Measurements from ENCODE around the gene ADGRL3. TPM values are rescaled to one million over a fixed set of nuclear protein-coding genes. Genes with fewer than 3 reads are reported as not detected.

Gene ADGRL3
- total RNA-seq, 1 donor: under 0.01 TPM

DNA sequence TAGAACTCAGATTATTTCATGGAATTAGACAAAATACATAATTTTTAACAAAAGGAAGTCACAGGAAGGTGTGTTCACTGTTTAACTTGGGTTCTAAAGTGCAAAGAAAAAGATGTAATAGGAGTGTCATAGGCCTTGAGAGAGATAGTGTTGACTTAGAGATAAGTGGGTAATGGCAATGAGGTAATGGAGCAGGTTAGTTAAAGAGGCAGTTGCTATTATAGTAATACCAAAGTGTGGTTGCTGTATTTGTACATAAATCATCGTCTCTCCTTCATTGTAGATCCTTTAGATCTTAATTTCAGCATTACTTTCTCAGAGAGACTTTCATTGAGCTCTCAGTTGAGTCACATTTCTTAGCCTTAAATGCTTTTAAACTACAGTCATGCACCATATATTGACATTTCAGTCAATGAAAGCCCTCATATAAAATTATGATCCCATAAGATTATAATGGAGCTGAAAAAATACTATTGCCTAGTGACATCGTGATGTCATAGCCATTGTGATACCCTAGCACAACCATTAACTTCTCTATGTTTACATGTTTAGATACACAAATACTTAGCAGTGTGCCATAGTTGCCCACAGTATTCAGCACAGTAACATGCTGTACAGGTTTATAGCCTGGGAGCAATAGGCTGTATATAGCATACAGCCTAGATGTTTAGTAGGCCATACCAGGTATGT is 245.4 kb downstream of the ADGRL3 start:
- H3K4me3 ChIP-seq (ENCODE audit: low read depth, low read length): no peak overlapping the region
- TF ChIP-seq, protein P1, sequence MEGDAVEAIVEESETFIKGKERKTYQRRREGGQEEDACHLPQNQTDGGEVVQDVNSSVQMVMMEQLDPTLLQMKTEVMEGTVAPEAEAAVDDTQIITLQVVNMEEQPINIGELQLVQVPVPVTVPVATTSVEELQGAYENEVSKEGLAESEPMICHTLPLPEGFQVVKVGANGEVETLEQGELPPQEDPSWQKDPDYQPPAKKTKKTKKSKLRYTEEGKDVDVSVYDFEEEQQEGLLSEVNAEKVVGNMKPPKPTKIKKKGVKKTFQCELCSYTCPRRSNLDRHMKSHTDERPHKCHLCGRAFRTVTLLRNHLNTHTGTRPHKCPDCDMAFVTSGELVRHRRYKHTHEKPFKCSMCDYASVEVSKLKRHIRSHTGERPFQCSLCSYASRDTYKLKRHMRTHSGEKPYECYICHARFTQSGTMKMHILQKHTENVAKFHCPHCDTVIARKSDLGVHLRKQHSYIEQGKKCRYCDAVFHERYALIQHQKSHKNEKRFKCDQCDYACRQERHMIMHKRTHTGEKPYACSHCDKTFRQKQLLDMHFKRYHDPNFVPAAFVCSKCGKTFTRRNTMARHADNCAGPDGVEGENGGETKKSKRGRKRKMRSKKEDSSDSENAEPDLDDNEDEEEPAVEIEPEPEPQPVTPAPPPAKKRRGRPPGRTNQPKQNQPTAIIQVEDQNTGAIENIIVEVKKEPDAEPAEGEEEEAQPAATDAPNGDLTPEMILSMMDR (IDR thresholded peaks at IDR 0.05; ENCODE audit: insufficient read depth, low read length): no peak
- no peak for DNase-seq (ENCODE audit: low read depth)

DNA sequence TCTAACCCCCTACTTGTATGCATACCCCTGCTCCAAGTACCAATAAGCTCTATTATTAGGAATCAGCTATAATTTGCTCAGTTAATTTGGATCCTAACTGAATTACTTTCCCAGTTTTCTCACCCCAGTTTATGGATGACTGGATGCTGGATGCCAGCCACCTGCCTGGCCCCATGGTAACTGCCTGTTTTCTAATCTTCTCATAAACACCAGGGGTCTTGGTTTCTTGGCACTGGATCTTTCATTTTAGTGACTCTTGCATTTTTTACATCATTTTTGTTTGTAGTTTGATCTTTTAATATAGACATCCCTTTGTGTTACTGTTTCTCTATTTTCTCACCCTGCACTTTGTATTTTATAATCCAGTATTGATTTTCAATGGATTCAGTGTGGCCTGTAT is 246.8 kb downstream of the ADGRL3 start:
- H3K4me3 ChIP-seq (ENCODE audit: low read depth, low read length): no peak overlapping the region
- no peak for DNase-seq (ENCODE audit: low read depth)
- TF ChIP-seq, protein P1 (IDR thresholded peaks at IDR 0.05; ENCODE audit: insufficient read depth, low read length): no peak

DNA sequence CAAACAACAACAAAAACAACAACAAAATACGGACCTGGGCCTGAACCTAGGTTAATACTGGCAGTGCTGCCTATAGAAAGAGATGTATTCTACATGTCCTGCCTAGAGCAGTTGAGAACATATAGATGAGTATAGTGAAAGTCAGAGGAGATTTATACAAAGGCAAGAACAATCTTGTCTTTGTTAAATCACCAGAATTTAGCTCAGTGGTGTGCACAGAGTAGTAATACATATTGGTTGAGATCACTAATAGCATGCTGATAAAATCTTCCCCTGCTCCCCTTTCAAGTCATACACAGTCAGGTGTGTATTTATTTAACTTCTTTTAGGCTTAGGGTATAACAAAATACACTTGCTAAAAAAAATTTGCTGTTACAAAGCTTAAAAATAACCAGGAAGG is 247.8 kb downstream of the ADGRL3 start:
- no peak for DNase-seq (ENCODE audit: low read depth)
- TF ChIP-seq, protein P1 (IDR thresholded peaks at IDR 0.05; ENCODE audit: insufficient read depth, low read length): no peak
- no peak overlapping the region for H3K4me3 ChIP-seq (ENCODE audit: low read depth, low read length)

DNA sequence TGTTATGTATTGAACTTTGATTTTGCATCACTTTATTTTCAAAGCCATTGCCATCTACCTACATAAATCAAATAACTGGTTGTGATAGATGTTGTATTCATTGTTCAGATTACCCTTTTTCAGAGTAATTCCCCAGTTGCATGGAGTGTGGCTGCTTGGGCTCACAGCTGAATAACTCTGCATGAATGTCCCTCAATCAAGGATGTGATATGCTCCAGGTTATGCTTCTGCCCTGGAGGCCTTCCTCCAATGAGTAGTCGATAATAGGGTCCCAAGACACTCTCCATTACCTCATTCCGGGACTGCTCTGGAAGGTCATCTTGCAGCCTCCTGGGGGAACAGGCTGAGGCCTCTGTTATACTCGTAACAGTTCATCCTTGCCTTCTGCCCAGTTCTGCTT is 251.8 kb downstream of the ADGRL3 start:
- TF ChIP-seq, protein P1 (IDR thresholded peaks at IDR 0.05; ENCODE audit: insufficient read depth, low read length): no peak

DNA sequence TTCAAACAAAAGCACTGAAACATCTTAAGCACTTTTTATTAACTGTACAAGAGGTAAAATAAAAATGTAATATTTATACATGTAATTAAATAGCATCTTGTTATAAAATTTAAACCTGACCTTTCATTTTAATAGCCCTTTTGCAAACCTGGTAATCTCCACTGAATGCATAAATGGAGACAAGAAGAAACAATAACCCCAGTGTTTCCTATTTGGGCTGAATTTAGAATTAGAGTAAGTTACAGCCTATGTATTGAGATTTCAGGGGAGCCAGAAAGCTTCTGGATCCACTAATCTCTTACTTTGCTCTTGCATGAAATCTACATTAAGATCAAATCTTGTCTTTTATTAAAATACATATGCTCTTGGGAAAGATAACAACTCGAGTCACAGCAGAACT is 261.8 kb downstream of the ADGRL3 start:
- no peak overlapping the region for H3K4me3 ChIP-seq (ENCODE audit: low read depth, low read length)
- no peak for DNase-seq (ENCODE audit: low read depth)
- TF ChIP-seq, protein P1 (IDR thresholded peaks at IDR 0.05; ENCODE audit: insufficient read depth, low read length): no peak

More for the DNA sequence above, 251.8 kb downstream of the ADGRL3 start:
- H3K4me3 ChIP-seq (ENCODE audit: low read depth, low read length): no peak overlapping the region
- DNase-seq (ENCODE audit: low read depth): no peak

DNA sequence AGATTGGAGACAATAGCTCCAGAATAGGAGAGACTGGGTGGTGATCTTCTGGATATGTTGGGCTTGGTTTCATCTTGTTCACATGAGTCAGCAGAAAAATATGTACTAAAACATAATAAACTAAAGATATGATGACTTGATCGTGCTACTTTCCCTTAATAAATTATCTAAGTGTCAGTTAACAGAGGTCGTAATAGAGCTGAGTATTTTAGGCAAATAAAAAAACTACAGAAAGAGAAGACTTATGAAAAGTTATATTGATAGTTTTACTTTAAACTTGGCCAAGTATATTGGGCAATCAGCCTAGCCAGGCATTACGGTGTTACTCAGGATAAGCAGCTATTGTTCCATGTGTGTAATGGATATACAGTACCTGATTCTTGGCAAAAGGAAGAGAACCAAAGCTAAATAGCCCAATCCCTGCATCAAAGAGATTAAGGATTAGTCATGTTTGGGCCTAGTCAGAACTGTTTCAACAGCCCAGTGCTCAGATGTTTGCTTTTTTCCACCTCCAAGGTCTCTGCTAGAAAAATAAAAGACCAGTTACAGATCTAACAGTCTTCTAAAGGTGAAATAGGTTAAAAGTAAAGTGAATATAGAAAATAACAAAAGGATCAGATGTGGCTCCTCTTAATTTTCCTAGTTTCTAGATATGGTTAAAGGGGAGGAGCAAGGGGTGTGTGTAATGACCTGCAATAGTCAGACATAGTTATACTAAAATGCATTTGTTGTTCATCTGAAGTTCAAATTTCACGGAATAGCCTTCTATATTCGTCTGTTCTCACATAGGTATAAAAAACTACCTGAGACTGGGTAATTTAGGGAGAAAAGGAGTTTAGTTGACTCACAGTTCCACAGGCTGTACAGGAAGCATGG is 262.6 kb downstream of the ADGRL3 start:
- TF ChIP-seq, protein P1 (IDR thresholded peaks at IDR 0.05; ENCODE audit: insufficient read depth, low read length): no peak
- H3K4me3 ChIP-seq (ENCODE audit: low read depth, low read length): no peak overlapping the region
- DNase-seq (ENCODE audit: low read depth): peak; percentile 94
